SJCRH30 (cell line): ENCODE results near the gene PTPRR. TPM values are rescaled to one million over a fixed set of nuclear protein-coding genes. Genes with fewer than 3 reads are reported as not detected.

ENCODE experiments used
- DNase-seq, 2 experiments: peaks; one replicate each; pipeline ENCODE4 v3.0.0-alpha.2; 2015 to 2020
- H3K27ac ChIP-seq: fragments of 250-450 bp; sonication (Bioruptor Pico); 2 replicates; pipeline ENCODE4 v1.5.1; 2020; ENCODE audit warnings: mild to moderate bottlenecking, moderate library complexity
- H3K27me3 ChIP-seq: fragments of 250-450 bp; sonication (Bioruptor Pico); 2 replicates; pipeline ENCODE4 v1.5.1; 2020; ENCODE audit warnings: mild to moderate bottlenecking, moderate library complexity
- H3K36me3 ChIP-seq: fragments of 250-450 bp; sonication (Bioruptor Pico); 2 replicates; pipeline ENCODE4 v1.5.1; 2020; ENCODE audit warnings: mild to moderate bottlenecking, moderate library complexity
- H3K4me1 ChIP-seq: fragments of 250-450 bp; sonication (Bioruptor Pico); 2 replicates; pipeline ENCODE4 v1.5.1; 2020; ENCODE audit warnings: mild to moderate bottlenecking, moderate library complexity
- H3K4me3 ChIP-seq: fragments of 250-450 bp; sonication (Bioruptor Pico); 2 replicates; pipeline ENCODE4 v1.5.1; 2020; ENCODE audit warnings: mild to moderate bottlenecking, moderate library complexity
- H3K9me3 ChIP-seq: fragments of 250-450 bp; sonication (Bioruptor Pico); replicated peaks from 2 replicates; pipeline ENCODE4 v1.5.1; 2020; ENCODE audit warnings: mild to moderate bottlenecking, moderate library complexity
- total RNA-seq: library from RNA; depleted of rRNA; stranded (reverse); fragments of >200 nt; shearing (Covaris generic); gene quantifications from 2 replicates; pipeline ENCODE4 v1.2.3, GENCODE V29; 2014

The PTPRR gene
- total RNA-seq, 1 experiment from 2014 or later, result 0.49 TPM

DNA sequence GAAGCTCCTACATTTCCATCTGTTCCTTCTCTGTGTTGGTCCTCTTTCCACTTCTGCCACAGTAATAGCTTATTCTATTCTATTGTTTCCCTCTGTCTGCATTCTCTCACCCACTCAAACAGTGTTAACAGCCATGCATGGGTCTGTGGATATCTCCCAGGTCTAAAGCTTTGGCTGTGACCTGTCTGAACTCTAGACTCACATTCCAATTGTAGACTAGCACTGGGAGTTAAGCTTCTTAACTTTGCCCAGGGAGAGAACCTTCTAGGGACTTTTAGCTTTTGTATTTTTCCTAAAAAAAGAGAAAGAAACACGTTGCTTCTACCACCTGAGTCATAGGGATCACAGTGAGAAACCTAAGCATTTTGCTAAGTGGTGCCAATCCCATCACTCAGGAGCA, 36.7 kb downstream of the PTPRR start:
- Histone ChIP-seq H3K36me3 (no peaks in the 10 kb centered on the region), H3K27me3 (no peaks in the 10 kb centered on the region), H3K9me3 (no peaks in the 10 kb centered on the region), H3K4me1 (peaks cover 16% of the 10 kb centered on the region; the same call in 1 of the 2 replicates), H3K4me3 (no peak overlapping the region), H3K27ac (no peak overlapping the region)
- no peak for DNase-seq

DNA sequence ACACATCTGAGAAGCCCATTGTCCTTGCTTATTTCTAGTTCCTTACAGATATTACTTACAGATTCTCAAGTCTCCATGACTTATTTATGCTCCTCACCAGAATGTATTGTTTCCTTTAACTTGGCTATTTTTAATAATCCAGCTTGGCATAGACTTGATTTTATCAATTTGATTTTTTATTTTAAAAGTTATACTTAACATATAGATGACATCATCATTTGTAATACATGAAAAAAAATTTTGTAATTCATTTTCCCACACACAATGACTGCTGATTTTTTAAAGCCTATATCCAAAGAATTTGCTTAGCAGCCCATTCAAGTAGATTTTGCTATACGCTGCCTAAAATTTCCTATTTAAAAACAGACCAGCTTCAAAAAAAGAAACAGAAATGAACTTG, 39.8 kb downstream of the PTPRR start:
- H3K27ac ChIP-seq, result no peak overlapping the region
- H3K27me3 ChIP-seq, result no peaks in the 10 kb centered on the region
- no peaks in the 10 kb centered on the region for H3K36me3 ChIP-seq
- H3K4me1 ChIP-seq, result peaks cover 11% of the 10 kb centered on the region; the same call in 1 of the 2 replicates
- H3K9me3 ChIP-seq, result 0 out of 2 replicates have a peak, but pooled peaks cover 3% of the 10 kb centered on the region
- no peak overlapping the region for H3K4me3 ChIP-seq
- DNase-seq, result no peak

DNA sequence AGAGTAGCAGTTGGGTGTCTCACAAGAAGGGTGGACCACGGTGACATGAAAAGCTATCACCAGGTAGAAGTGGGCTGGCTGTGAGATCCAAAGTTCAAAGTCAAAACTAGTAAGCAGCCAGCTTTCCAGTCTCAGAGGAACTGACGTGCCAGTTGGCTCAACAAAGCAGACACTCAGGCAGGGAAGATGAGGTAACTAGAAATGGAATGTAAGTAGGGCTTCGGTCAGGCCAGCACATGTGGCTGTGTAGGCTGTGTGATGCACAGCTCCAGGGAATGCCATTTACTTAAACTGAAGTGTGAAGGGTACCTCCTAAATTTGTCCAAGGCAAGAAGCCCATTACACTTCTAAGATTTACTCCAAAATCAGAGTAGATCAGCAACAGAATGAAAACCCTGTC, 43.6 kb downstream of the PTPRR start:
- Histone ChIP-seq H3K9me3 (0 out of 2 replicates have a peak, but pooled peaks cover 3% of the 10 kb centered on the region), H3K4me1 (peaks cover 20% of the 10 kb centered on the region), H3K36me3 (no peaks in the 10 kb centered on the region), H3K27ac (no peak overlapping the region), H3K27me3 (no peaks in the 10 kb centered on the region), H3K4me3 (no peak overlapping the region)
- DNase-seq, result peak in 1 of 2 experiments; percentile 16

DNA sequence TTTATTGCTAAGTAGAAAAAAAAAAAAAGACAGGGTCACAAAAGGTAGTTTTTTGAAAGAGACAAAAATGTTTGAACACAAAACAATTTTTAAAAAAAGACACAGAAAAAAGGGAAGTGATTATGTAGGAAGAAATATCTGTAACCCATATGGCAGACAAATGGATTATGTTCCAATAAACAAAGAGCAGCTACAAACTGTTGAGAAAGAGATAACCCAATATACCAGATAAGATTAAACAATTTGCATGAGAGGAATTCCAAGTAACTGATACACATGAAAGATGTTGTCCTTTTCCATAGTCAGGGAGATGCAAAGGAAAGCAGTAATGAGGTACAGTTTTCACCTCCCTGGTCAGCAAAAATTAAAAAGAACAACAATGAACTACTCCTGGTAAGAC, 44.9 kb downstream of the PTPRR start:
- Histone ChIP-seq H3K4me1 (peaks cover 12% of the 10 kb centered on the region), H3K9me3 (0 out of 2 replicates have a peak, but pooled peaks cover 3% of the 10 kb centered on the region), H3K4me3 (no peak overlapping the region), H3K27me3 (no peaks in the 10 kb centered on the region), H3K36me3 (no peaks in the 10 kb centered on the region), H3K27ac (no peak overlapping the region)
- no peak for DNase-seq

DNA sequence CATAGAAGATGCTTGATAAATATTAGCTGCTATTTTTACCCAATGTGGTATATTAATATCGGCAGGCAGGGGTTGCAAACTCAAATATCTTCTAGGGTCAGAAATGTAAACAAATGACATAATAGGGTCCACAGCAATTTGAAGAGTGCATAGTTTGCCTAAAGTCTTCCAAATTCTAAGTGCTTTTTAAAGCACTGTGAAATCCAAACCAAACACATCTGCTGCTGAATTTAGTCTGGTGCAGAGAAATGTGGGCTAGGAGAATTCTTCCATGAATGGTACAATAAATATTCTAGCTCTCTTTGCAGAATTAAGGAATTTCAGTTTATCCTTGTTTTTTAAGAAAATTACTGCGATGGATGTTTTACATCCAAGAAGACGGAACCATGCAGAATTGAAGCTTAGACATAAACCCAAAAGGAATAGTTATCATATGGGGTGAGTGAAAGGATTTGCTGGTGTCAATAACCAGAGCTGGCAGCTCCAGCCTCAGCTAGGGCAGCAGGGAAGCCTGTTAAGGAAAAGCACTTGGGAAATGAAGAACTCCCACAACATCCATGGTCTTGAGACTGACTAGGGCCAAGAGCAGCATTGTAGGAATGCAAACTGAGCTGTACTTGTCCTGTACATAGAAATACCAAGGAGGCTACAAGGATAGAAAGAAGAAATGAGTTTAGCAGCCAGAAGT, 65.5 kb downstream of the PTPRR start:
- H3K36me3 ChIP-seq, result no peaks in the 10 kb centered on the region
- peaks cover 48% of the 10 kb centered on the region for H3K4me1 ChIP-seq
- DNase-seq, result peak; percentile 68 to 84
- H3K4me3 ChIP-seq, result peak overlapping the region; percentile 13; the same call in 1 of the 2 replicates
- H3K27me3 ChIP-seq, result no peaks in the 10 kb centered on the region
- H3K27ac ChIP-seq, result peak overlapping the region; percentile 99
- no peaks in the 10 kb centered on the region for H3K9me3 ChIP-seq

DNA sequence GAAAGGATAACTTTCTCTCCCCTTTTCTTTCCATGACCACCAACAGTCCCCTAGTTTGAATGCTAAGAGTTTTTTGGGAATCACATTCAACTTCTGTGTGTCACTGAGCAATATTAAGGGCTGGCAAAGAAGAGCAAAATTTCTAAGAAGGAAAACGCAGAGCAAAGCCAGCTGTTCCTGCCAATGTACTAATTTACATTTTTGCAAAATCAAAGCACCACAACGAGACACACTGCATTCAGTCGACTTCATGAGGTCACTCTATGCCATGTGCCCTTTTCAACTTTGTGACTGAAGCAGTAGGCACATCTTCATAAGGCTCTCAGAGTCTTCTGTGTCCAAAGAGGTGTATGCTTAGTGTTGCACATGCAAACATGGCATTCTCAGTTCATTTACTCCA, 66.4 kb downstream of the PTPRR start:
- Histone ChIP-seq H3K27me3 (no peaks in the 10 kb centered on the region), H3K27ac (peak overlapping the region; percentile 99), H3K9me3 (no peaks in the 10 kb centered on the region), H3K4me3 (no peak overlapping the region), H3K4me1 (peaks cover 48% of the 10 kb centered on the region), H3K36me3 (no peaks in the 10 kb centered on the region)
- DNase-seq, result peak; percentile 64 to 78

DNA sequence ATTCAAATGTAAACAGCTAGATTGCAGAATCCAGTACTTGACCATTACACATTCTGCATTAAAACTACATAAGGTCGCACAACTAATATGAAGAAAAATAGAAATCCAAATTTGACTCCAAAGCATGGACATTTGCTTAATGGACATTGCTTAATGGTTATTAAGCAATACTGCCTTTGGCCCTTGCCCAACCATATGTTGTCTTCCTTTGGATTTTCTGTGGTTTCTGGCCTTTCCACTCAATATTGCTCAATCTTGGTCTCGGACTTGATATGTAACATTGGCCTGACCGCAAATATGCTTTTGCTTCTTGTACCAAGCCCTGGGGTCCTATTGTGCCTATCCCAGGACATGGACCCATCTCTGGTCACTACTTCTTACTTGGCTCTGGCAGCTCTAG, 67.2 kb downstream of the PTPRR start:
- DNase-seq, result peak; percentile 65 to 82

DNA sequence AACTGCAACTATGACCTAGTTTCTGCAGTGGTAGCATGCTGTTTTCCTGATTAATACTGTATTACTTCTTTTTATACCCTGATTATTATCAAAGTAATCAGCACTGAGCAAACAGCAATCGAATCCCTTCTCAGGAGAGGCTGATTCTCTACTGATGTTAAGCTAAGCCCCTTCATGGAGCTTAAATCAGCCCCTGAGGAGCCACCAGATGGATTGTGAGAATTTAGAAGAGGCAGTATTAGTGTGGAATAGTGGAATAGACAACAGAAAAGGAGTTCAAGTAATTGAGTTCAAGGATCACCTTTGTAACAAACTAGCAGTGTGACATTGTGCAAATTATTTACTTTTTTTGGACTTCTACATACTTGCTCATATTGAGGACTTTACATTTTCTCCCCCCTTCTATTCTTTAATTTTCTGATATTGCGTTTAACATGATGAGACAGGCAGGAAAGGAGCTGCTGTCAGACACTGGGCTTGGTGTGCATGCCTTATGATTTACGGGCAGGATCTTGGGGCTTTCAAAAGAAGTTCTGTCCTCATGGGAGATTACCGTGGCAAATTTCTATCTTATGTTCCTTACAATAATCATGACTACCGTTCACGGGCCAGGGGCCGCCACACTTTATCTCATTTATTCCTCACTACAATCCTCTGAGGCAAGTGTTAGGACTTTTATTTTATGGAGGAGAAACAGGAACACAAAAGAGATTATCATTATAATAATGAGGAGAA, 68.0 kb downstream of the PTPRR start:
- 0 out of 2 replicates have a peak overlapping the region, but pooled peaks have one; percentile 1 for H3K4me3 ChIP-seq
- peaks cover 48% of the 10 kb centered on the region for H3K4me1 ChIP-seq
- no peaks in the 10 kb centered on the region for H3K9me3 ChIP-seq
- H3K27me3 ChIP-seq, result no peaks in the 10 kb centered on the region
- peak overlapping the region; percentile 99 for H3K27ac ChIP-seq
- DNase-seq, result peak; percentile 48 to 74
- no peaks in the 10 kb centered on the region for H3K36me3 ChIP-seq

More for the DNA sequence above, 67.2 kb downstream of the PTPRR start:
- Histone ChIP-seq H3K27me3 (no peaks in the 10 kb centered on the region), H3K9me3 (no peaks in the 10 kb centered on the region), H3K36me3 (no peaks in the 10 kb centered on the region), H3K4me3 (0 out of 2 replicates have a peak overlapping the region, but pooled peaks have one; percentile 1), H3K27ac (peak overlapping the region; percentile 99), H3K4me1 (peaks cover 48% of the 10 kb centered on the region)

DNA sequence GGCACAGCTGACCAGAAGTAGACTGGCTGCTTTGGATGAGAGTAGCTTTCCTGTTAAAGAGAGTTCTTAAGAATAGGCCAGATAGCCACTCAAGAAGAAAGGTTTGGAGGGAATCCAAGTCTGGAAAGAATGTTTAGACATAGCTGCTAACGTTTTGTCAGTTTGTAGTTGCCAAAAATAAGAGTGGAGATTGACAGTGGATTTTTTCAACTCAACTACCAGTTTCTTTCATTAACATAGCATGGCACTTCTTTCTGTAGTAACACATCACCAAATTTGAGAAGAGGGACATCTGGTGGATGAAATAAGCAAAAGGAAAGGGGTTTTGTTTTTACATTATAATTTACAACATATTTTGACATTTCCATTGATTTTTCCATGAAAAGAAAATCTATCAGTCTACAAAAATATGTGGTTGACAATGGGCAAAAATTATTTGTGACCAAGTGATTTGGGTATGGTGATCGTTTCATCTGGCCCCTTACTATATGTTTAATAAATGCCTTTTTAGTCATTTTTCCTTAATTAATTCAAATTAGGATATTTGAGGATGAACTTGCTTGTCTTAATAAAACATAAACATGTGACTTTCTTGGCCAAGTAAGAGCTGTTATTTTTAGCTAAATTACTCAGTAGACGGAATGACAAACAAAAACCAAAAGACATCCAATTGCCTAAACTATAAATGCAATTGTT, 71.1 kb downstream of the PTPRR start:
- Histone ChIP-seq H3K4me3 (no peak overlapping the region), H3K27me3 (no peaks in the 10 kb centered on the region), H3K4me1 (peaks cover 25% of the 10 kb centered on the region), H3K36me3 (no peaks in the 10 kb centered on the region), H3K27ac (no peak overlapping the region), H3K9me3 (no peaks in the 10 kb centered on the region)
- peak in 1 of 2 experiments; percentile 34 for DNase-seq

DNA sequence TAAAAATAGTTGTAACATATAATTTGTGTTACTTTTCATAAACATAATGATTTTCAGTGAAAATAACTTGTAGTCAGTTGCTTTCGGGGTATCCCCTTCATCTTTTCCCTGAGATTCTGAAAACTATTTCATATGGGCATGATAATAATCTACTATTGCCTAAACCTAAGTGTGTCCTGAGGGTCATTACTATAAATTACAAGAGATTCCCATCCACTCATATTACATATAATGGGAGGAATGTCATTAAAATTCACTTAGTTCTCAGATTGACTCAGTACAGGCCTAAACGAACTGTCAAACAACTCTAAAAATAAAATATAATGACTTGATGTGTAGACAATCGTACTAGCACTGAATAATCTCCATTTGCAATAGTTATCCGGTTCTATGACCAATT, 72.7 kb downstream of the PTPRR start:
- Histone ChIP-seq H3K4me1 (peaks cover 11% of the 10 kb centered on the region), H3K27me3 (no peaks in the 10 kb centered on the region), H3K4me3 (no peak overlapping the region), H3K9me3 (no peaks in the 10 kb centered on the region), H3K36me3 (no peaks in the 10 kb centered on the region), H3K27ac (no peak overlapping the region)
- no peak for DNase-seq

DNA sequence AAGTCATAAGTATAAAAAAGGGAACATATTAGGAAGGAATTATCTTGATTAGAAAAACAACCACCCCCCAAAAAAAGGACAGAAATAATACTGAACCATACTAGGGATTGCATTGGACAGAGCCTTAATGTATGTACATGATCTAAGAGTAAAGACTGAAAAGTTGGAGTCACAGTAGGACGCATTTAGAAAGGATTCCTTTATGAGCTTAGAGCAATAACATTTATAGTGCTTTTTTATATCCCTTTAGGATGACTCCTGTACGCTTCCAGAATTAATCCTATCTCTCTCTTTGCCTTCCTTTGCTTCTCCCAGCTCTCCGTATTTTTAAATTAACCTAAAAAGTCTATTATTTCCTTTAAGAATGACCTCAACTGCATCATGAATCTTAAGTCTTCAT, 75.3 kb downstream of the PTPRR start:
- Histone ChIP-seq H3K36me3 (no peaks in the 10 kb centered on the region), H3K9me3 (no peaks in the 10 kb centered on the region), H3K4me1 (peaks cover 3% of the 10 kb centered on the region; the same call in 1 of the 2 replicates), H3K4me3 (no peak overlapping the region), H3K27ac (no peak overlapping the region), H3K27me3 (no peaks in the 10 kb centered on the region)
- DNase-seq, result no peak

DNA sequence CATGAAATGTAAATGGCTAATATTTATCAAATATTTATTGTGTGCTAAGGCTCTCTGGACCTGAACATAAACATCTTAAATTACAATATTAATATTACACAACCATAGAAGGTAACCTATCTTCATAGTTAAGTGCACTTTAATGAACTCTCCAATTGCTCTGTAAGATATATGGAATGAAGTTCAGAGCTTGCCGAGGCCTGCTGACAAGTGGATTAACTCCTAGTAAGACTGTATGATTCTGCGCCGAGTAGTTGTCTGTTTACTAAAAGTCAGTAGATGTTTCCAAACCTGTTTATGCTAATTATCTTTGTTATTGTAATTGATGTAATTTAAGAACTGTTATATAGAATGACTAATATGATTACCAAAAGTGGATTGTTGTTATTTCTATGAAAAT, 77.2 kb downstream of the PTPRR start:
- no peak for DNase-seq
- Histone ChIP-seq H3K27ac (no peak overlapping the region), H3K27me3 (no peaks in the 10 kb centered on the region), H3K36me3 (no peaks in the 10 kb centered on the region), H3K9me3 (no peaks in the 10 kb centered on the region), H3K4me3 (no peak overlapping the region), H3K4me1 (peaks cover 3% of the 10 kb centered on the region; the same call in 1 of the 2 replicates)

DNA sequence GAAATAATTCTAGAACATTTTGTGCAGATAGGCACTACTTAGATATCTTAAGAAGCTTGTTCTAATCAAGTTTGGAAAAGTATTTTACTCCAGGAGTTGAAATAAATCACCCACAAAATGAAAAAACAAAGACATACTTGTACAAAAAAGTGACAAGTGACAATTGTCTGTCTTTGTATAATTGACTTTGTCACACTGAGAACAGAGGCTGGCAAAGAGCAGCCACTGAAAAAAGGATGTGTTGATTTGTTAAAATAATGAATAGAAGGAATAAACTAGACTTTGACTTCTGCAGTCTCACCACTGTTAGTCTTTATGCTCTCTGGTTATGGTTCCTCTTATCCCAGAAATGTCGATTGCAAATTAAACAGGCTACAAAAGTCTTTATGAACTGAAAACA, 77.6 kb downstream of the PTPRR start:
- H3K36me3 ChIP-seq, result no peaks in the 10 kb centered on the region
- H3K27ac ChIP-seq, result no peak overlapping the region
- H3K27me3 ChIP-seq, result no peaks in the 10 kb centered on the region
- peaks cover 3% of the 10 kb centered on the region; the same call in 1 of the 2 replicates for H3K4me1 ChIP-seq
- H3K4me3 ChIP-seq, result no peak overlapping the region
- no peak for DNase-seq
- H3K9me3 ChIP-seq, result no peaks in the 10 kb centered on the region

DNA sequence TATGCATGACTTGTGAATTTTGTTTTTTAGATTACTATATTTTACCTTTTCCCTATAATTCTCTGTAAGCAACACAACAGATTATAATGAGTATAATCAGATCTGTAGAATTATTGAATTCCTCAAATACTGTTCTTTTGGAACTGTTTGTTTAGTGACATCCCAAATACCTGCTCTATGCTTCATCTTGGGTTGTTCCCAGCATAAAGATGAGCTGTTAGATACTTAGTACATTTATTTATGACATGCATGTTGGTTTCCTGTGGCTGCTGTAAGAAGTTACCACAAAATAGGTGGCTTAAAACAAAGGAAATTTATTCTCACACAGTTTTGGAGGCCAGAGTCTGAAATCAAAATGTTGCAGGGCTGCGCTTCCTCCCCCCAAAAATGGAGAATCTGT, 78.4 kb downstream of the PTPRR start:
- H3K9me3 ChIP-seq, result no peaks in the 10 kb centered on the region
- H3K27me3 ChIP-seq, result no peaks in the 10 kb centered on the region
- no peak for DNase-seq
- H3K4me1 ChIP-seq, result peaks cover 3% of the 10 kb centered on the region; the same call in 1 of the 2 replicates
- H3K4me3 ChIP-seq, result no peak overlapping the region
- no peaks in the 10 kb centered on the region for H3K36me3 ChIP-seq
- H3K27ac ChIP-seq, result no peak overlapping the region
